GM18502 (cell line): ENCODE measurements around the gene SYT1.

Experiments used
- ATAC-seq: cut with Tn5 transposase; IDR thresholded peaks from one replicate; pipeline ENCODE4 v1.9.1; 2021; ENCODE audit warnings: mild to moderate bottlenecking; ENCODE audit not compliant: unreplicated experiment, poor library complexity

The SYT1 gene

DNA sequence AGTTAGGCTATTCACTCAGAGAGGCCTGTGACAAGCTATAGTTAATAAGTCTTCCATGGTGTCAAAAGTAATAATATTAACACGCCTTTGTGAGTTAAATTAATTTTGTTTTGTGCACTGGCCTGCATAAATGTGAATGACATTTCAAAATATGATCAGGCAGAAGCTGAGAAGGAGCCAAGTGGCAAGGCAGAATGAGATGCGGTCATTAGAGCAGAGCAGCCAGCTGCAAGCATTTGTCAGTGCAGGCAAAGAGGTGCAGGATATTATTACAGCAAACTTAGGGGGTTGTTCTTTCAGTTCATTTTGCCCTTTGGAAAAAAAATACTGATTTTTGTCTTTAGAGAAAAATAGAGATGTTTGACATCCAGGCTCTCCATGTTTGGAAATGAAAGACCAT, 461.6 kb downstream of the SYT1 start:
- no peak for ATAC-seq

- no peak for ATAC-seq
Measured at GRCh38 chr12:79326663-79327062, 462.1 kb downstream of the SYT1 start.

DNA sequence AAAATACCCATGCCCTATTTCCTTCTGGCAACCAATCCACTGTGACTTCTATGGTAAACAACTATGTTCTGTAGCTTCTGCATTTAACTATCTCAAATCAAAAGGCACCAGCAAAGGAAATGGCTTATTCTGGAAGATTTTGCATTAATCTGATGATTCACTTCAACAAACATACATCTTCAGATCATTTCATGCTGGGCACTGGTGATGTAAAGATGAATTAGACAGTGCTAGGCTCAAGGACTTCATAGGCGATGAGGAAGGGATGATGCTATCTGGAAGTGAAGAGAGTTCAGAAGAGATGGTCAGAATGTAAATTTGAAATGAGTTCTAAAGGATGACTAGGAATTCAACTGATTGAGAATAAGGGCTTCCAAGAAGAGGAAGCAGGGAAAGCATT, 462.9 kb downstream of the SYT1 start:
- ATAC-seq, result no peak

- ATAC-seq, result no peak
Measured at GRCh38 chr12:79329933-79330332, 465.4 kb downstream of the SYT1 start.

- ATAC-seq, result no peak
Measured at GRCh38 chr12:79331870-79332269, 467.3 kb downstream of the SYT1 start.

GRCh38 chr12:79333144-79333543, 468.6 kb downstream of the SYT1 start:
- no peak for ATAC-seq

DNA sequence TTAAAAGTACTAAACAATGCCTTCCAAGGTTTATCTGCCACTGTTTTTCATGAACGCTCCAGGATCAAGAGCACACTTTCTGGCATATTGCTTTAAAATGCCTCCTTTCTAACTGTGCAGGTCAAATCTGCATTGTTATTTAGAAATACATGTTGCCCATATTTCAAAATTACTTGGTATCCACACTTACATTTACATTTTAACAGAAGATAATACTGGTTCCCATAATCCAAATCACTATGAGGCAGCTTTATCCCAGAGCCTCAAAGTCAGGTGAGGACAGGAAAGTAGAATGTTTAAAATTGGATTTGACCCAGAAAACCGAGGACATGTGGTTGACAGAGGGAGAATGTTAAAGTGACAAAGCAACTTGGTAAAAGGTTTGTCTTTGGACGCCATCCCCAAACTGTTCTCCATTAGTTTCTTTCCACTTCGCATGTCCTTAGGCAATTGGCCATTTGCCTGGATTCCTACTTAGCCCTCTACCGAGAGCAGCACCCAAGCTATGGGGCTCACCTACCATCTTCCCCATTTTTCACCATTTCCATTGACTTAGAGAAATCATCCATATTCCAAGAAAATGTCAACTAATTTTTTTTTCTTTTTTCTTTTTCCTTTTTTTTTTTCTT, 473.2 kb downstream of the SYT1 start:
- ATAC-seq, result no peak

DNA sequence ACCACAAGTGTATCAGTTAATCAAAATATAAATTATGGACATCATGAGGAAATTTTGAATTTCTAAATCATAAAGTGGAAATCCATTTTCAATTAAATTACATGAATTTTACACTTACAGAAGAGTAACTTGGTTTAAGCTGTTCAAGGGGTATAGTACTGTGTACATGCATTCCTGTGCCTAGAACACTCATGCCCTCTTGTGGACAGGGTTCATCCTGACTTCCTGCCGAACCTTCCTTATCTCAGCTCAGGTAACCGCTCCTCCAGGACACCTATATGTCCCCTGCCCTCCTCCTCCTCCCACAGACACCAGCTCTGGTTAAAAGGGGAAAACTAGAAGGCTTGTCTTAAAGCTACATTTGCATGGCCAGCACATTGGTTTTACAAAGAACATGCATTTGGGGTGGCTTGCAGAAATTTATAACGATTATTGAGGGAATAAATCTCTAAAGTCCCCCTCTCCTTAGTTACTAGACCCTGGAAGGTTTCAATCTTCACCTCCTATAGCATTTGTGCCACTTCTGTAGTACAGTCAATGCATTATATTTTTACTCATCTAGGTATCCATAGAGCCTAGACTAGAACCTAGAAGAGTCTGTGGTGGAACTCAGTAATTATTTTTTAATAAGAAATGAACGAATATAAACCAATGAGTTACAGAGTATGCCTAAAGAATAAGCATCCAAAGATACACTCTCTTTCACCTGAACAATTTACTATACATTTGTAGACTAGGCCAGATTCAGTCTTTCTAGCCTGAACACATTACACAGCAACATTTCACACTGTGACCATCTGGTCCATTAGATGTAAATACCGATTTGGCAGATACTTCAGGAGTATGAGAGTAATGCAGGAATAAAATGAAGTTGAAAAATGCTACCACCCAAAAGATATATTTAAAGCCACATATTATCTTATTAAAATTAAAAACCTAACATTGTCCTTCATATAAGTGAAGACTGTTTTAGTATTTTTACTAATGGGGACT, 480.6 kb downstream of the SYT1 start:
- peak; percentile 85 for ATAC-seq

DNA sequence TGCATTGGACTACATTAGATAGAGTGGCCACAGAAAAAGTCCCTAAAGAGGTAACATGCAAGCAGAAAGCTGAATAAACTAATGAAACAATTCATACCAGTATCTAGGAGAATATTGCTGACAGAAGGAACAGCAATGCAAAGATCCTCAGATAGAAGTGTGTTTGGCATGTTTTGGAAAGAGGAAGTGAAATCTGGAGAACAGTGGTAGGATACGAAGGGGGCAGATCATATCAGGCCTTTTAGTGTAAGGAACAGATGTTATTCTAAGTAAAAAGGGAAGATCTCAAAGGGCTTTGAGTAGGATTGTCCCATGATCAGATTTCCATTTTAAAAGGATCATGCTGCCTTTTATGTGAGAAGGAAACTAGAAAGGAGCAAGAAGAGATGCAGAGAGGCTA, 483.3 kb downstream of the SYT1 start:
- peak; percentile 47 for ATAC-seq

DNA sequence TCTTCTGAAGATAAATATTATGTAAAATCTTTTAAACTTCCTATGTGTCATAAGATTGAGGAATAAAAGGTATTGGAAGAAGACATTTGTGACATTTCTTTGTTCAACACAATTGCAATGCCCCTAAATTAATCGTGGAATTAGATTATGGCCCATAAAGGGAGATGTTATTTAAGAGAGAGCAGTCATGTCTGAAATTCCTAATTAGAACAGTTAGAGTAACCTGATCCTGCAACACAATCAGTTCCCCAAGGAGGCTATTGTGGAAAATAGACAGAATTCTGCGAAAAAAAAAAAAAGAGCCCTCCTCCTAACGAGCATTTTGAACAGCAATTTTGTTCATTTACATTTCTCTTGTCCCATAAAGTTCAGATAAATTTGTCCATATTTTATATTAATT, 486.7 kb downstream of the SYT1 start:
- no peak for ATAC-seq

DNA sequence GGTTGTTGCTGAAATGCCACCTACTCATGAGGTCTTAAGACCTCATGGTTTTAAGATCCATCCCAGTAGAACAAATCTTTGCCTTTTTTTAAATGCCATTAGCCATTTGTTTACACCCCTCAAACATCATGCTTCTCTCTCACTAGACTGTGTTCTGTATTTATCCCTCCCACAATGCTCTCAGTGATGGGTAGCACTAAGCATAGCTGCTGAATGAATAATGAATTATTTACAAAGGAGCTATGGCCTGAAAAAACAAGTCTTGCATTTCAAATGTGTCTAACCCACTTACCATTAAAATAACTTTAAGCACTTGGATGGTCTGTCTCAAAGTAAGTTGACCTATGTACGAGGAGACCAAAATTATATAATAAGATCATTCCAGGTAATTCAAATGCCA, 491.6 kb downstream of the SYT1 start:
- ATAC-seq, result no peak

DNA sequence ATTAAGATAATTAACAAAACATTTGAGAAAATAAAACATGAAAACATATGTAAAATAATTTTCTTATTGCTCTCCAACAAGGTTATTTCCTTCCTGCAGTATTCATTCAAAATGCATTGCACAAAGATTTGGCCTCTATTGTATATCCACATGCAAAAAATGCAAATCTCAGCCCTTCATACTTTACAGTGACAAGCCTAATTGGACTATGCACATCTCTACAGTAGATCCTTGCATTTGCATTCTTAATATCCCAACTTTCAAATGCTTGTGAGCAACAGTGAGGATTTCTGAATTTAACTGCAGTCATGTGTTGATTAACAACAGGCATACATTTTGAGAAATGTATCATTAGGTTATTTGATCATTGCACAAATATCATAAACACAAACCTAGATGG, 492.5 kb downstream of the SYT1 start:
- no peak for ATAC-seq

- ATAC-seq, result no peak
Measured at GRCh38 chr12:79358716-79359300, 494.2 kb downstream of the SYT1 start.

DNA sequence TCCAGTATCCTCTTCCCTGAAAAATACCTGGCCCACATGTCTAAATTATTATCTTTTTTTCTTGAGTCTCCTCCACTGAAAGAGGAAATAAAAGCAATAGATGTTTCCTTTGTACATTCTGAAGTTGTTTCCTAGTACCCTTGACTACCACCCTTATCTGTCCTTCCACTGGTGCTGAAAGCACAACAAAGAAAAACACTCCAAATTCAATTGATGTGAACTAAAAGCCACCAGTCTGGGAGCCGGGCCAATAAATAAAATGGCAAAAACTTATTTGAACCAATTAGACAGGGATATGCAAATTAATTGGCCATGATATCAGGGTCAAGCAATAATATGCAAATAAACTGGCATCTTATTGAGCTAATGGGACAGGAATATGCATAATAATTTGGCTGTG, 495.7 kb downstream of the SYT1 start:
- no peak for ATAC-seq

DNA sequence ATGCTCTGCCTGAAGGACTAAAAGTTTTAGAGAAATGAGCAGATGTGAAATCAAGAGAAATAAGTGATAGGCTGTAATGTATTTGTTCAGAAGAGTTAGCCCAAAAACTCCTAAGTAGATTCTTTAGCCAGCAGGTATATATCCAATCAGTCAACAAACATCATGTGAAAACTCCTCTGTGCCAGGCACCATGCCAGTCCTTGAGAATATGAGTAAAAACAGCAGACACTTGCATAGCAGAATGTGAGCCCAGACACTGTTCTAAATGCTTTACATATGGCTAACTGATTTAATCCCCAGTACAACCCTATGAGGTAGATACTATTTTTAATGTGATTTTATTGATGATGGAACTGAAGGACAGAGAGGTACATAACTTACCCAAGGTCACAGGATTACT, 496.4 kb downstream of the SYT1 start:
- ATAC-seq, result no peak

DNA sequence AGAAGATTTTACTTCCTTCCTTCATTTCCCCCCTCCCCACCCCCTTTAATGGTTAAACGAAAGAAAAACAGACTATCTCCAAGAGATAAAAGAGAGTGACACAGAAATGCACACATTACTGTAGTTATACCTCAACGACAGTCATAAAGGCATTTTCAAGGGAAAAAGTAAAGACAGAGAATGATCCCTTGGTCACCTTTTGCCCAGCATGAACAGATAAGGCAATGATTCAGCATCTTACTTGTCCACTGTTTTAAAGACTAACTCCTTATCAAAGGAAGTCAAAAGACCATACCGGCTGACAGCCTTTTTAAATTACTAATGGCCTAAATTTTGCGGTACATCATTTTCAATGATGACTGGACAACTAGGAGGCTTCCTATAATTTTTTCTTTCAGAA, 499.6 kb downstream of the SYT1 start:
- no peak for ATAC-seq

- ATAC-seq, result no peak
Measured at GRCh38 chr12:79366374-79366773, 501.8 kb downstream of the SYT1 start.

- no peak for ATAC-seq
Measured at GRCh38 chr12:79367032-79367589, 502.5 kb downstream of the SYT1 start.

- ATAC-seq, result no peak
Measured at GRCh38 chr12:79370021-79370420, 505.4 kb downstream of the SYT1 start.

- no peak for ATAC-seq
Measured at GRCh38 chr12:79371226-79371625, 506.7 kb downstream of the SYT1 start.

DNA sequence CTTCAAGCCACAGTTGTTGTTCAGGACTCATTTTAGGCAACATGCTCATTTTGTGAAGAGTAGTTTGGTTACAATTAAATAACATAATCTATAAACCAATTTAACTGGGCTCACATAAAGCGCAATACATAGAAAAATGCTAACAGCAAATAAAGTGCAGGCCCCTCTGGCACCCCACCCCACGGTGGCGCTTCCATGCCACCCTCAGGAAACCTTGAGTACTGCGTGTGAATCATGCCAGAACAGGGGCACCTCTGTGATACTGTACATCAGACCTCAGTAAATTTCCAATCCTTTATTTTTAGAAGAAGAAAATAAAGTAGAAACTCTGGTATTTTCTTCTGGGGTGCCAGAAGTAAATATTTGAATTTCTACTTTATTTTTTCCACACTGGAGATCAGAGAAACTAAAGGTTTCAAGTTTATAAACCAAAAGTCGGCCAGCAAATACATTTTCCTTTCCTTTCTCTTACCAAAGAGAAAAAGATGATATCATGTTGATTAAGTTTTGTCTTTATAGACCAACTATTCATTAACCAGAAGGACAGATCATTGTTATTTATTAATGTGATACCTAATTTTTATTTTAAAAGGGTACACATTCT, 509.4 kb downstream of the SYT1 start:
- peak; percentile 89 for ATAC-seq
